ENCODE results near the gene LYSMD3.
A peak's percentile ranks its signal among the peaks of the same experiment; 100 is the strongest.
"Not testable (repeated sequence)": the region's sequence is repeated elsewhere in the genome, so short reads cannot be mapped to it uniquely, and the experiment has no call there.

LYSMD3 gene

DNA sequence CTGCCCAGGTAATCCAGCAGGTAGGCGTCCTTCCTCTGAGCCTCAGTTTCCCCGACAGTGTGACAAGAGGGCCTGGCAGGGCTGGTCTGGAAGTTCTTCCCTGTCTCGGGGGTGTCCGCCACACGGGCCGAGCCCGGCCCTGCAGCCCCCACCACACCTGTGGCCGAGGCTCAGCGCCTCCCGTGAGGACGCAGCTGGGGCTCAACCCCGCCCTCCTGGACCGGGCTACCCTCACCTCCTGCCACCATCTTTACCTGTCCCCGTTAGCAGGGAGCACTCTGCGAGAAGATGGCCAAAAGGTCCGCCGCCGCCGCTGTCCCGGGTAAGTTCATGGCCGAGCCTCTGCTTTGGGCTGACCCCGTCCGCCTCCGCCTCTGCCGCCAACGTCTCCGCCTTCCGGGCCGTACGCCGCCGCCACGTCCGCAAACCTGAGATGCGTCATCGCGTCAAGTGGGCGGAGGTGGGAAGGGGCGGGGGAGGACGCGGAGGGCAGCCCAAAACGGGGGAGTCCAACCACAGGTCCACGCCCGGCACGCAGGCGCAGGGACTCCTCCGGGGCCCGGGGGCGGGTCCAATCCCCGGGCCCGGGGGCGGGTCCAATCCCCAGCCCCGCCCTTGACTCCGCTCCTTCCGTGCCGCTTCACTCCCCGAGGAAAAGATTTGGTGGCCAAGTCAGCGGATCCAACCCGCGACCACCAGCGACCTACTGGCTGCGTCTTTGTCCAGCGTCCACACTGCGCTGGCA is at the start of gene LYSMD3:
TSS of gene LYSMD3 (minus strand) at position 391 of the 745 bp plus-strand sequence. CDS start 4,295 bp downstream, outside the sequence.
- Histone ChIP-seq H2AFZ (ENCODE audit: low read depth, low read length) (peak within 1 kb of the TSS; percentile 98), H3K27ac (ENCODE audit: low read length) (peak within 1 kb of the TSS; percentile 22), H3K36me3 (replicated peaks; ENCODE audit: low read depth, low read length) (peaks cover 3% of the 10 kb centered on the region), H3K4me2 (ENCODE audit: low read length) (peak within 1 kb of the TSS; percentile 65), H3K79me2 (ENCODE audit: low read length) (peaks cover 21% of the 10 kb centered on the region), H3K9me3 (ENCODE audit: insufficient read depth, low read length) (no peaks in the 10 kb centered on the region), H4K20me1 (ENCODE audit: insufficient read depth, low read length) (no peaks in the 10 kb centered on the region), H3K27me3 (ENCODE audit: low read depth, low read length) (peaks cover 28% of the 10 kb centered on the region), H3K4me3 (ENCODE audit: low read length) (peak within 1 kb of the TSS; percentile 87), H3K4me1 (ENCODE audit: low read length) (peaks cover 14% of the 10 kb centered on the region), H3K9ac (ENCODE audit: low read length) (peak within 1 kb of the TSS; percentile 80)
- TF ChIP-seq EZH2phosphoT487 (IDR thresholded peaks at IDR 0.05; ENCODE audit: low read depth) = no peak
- TF ChIP-seq, protein P1, sequence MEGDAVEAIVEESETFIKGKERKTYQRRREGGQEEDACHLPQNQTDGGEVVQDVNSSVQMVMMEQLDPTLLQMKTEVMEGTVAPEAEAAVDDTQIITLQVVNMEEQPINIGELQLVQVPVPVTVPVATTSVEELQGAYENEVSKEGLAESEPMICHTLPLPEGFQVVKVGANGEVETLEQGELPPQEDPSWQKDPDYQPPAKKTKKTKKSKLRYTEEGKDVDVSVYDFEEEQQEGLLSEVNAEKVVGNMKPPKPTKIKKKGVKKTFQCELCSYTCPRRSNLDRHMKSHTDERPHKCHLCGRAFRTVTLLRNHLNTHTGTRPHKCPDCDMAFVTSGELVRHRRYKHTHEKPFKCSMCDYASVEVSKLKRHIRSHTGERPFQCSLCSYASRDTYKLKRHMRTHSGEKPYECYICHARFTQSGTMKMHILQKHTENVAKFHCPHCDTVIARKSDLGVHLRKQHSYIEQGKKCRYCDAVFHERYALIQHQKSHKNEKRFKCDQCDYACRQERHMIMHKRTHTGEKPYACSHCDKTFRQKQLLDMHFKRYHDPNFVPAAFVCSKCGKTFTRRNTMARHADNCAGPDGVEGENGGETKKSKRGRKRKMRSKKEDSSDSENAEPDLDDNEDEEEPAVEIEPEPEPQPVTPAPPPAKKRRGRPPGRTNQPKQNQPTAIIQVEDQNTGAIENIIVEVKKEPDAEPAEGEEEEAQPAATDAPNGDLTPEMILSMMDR (IDR thresholded peaks at IDR 0.05; ENCODE audit: low read depth, low read length) = no peak

- not testable (repeated sequence) for H3K4me2 ChIP-seq (ENCODE audit: low read length); H3K9ac ChIP-seq (ENCODE audit: low read length); H3K9me3 ChIP-seq (ENCODE audit: insufficient read depth, low read length); H3K79me2 ChIP-seq (ENCODE audit: low read length); H3K4me3 ChIP-seq (ENCODE audit: low read length); H3K27me3 ChIP-seq (ENCODE audit: low read depth, low read length); H3K27ac ChIP-seq (ENCODE audit: low read length); H4K20me1 ChIP-seq (ENCODE audit: insufficient read depth, low read length); H3K4me1 ChIP-seq (ENCODE audit: low read length); H2AFZ ChIP-seq (ENCODE audit: low read depth, low read length); H3K36me3 ChIP-seq (replicated peaks; ENCODE audit: low read depth, low read length)
Observed at GRCh38 chr5:90576566-90576965, 47.2 kb upstream of the LYSMD3 start.

DNA sequence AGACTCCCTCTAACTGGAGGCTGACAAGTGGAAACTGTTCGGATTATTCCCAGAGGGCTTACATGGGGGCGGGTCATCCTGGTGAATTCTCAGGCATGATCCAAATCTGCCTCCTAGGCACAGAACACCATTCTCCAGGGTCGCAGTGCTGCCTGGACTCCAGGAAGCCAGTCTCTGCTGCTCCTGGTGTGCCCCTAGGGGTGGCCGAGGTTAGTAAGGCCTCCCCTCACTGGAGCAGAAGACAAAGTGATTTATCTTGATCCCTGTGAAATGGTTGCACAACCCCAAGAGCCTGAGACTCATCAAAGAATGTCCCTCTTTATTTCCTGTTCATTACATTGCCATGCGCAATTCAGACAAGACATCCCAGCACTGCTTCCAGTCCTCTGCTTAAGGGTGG is 46.3 kb upstream of the LYSMD3 start:
- H3K9me3 ChIP-seq (ENCODE audit: insufficient read depth, low read length) = no peaks in the 10 kb centered on the region
- H3K36me3 ChIP-seq (replicated peaks; ENCODE audit: low read depth, low read length) = no peaks in the 10 kb centered on the region
- no peaks in the 10 kb centered on the region for H4K20me1 ChIP-seq (ENCODE audit: insufficient read depth, low read length)
- no peaks in the 10 kb centered on the region for H3K4me1 ChIP-seq (ENCODE audit: low read length)
- H3K27me3 ChIP-seq (ENCODE audit: low read depth, low read length) = 0 out of 2 replicates have a peak, but pooled peaks cover 4% of the 10 kb centered on the region
- no peak overlapping the region for H3K27ac ChIP-seq (ENCODE audit: low read length)
- H3K9ac ChIP-seq (ENCODE audit: low read length) = no peak overlapping the region
- H3K4me3 ChIP-seq (ENCODE audit: low read length) = no peak overlapping the region
- H2AFZ ChIP-seq (ENCODE audit: low read depth, low read length) = no peak overlapping the region
- H3K79me2 ChIP-seq (ENCODE audit: low read length) = no peaks in the 10 kb centered on the region
- no peak overlapping the region for H3K4me2 ChIP-seq (ENCODE audit: low read length)
- no peak for TF ChIP-seq EZH2phosphoT487 (IDR thresholded peaks at IDR 0.05; ENCODE audit: low read depth)
- TF ChIP-seq, protein P1 (IDR thresholded peaks at IDR 0.05; ENCODE audit: low read depth, low read length) = no peak

GRCh38 chr5:90571147-90571773 is 41.9 kb upstream of the LYSMD3 start:
- Histone ChIP-seq H3K27ac (ENCODE audit: low read length) (no peak overlapping the region), H4K20me1 (ENCODE audit: insufficient read depth, low read length) (no peaks in the 10 kb centered on the region), H3K4me2 (ENCODE audit: low read length) (no peak overlapping the region), H3K4me3 (ENCODE audit: low read length) (no peak overlapping the region), H3K27me3 (ENCODE audit: low read depth, low read length) (peaks cover 4% of the 10 kb centered on the region; the same call in 1 of the 2 replicates), H3K79me2 (ENCODE audit: low read length) (no peaks in the 10 kb centered on the region), H3K4me1 (ENCODE audit: low read length) (no peaks in the 10 kb centered on the region), H3K36me3 (replicated peaks; ENCODE audit: low read depth, low read length) (no peaks in the 10 kb centered on the region), H2AFZ (ENCODE audit: low read depth, low read length) (no peak overlapping the region), H3K9ac (ENCODE audit: low read length) (no peak overlapping the region), H3K9me3 (ENCODE audit: insufficient read depth, low read length) (no peaks in the 10 kb centered on the region)
- no peak for TF ChIP-seq EZH2phosphoT487 (IDR thresholded peaks at IDR 0.05; ENCODE audit: low read depth)
- TF ChIP-seq, protein P1 (IDR thresholded peaks at IDR 0.05; ENCODE audit: low read depth, low read length) = no peak
